Glutamatergic neuron (in vitro differentiated cells): ENCODE measurements around the gene NR2C1. TPM values are rescaled to one million over a fixed set of nuclear protein-coding genes. Genes with fewer than 3 reads are reported as not detected.

Experiments
- DNase-seq: peaks from one replicate; pipeline ENCODE4 v3.0.0; 2022
- H3K27ac Mint-ChIP-seq: one replicate; pipeline ENCODE4 v1.8.0; 2020; ENCODE audit warnings: mild to moderate bottlenecking, mixed read lengths, inconsistent platforms; ENCODE audit not compliant: unreplicated experiment
- H3K27me3 Mint-ChIP-seq: one replicate; pipeline ENCODE4 v1.8.0; 2020; ENCODE audit warnings: mild to moderate bottlenecking, moderate library complexity, mixed read lengths, inconsistent platforms; ENCODE audit not compliant: unreplicated experiment
- H3K36me3 Mint-ChIP-seq: one replicate; pipeline ENCODE4 v1.8.0; 2020; ENCODE audit warnings: mild to moderate bottlenecking, mixed read lengths, inconsistent platforms; ENCODE audit not compliant: unreplicated experiment
- H3K4me1 Mint-ChIP-seq: one replicate; pipeline ENCODE4 v1.8.0; 2020; ENCODE audit warnings: mild to moderate bottlenecking, low read depth, mixed read lengths, inconsistent platforms; ENCODE audit not compliant: unreplicated experiment
- H3K4me3 Mint-ChIP-seq: one replicate; pipeline ENCODE4 v1.8.0; 2020; ENCODE audit warnings: mild to moderate bottlenecking, mixed read lengths, inconsistent platforms; ENCODE audit not compliant: unreplicated experiment
- H3K9me3 Mint-ChIP-seq: one replicate; pipeline ENCODE4 v1.8.0; 2020; ENCODE audit warnings: mild to moderate bottlenecking, moderate library complexity, mixed read lengths, inconsistent platforms; ENCODE audit not compliant: unreplicated experiment
- CTCF ChIP-seq: fragments of 200-600 bp; sonication (generic); IDR thresholded peaks from one replicate; pipeline ENCODE4 v1.5.0; 2021; ENCODE audit not compliant: partially characterized antibody, unreplicated experiment
- total RNA-seq: library from RNA; stranded (reverse); fragmentation: NEBNext Ultra II Directional; extraction: Animal tissue kit (Norgen Biotek cat#: 25700); gene quantifications from one replicate; pipeline ENCODE4 v1.2.1, GENCODE V29; 2021; ENCODE audit not compliant: unreplicated experiment

Gene NR2C1
- total RNA-seq, 1 donor from 2014 or later, result 63.8 TPM

GRCh38 chr12:95070378-95070777 lies 3.0 kb downstream of the NR2C1 start:
- Mint-ChIP-seq H3K9me3 (peaks cover 6% of the 10 kb centered on the region), H3K27me3 (peaks cover 2% of the 10 kb centered on the region), H3K4me1 (no peaks in the 10 kb centered on the region), H3K4me3 (no peak overlapping the region), H3K36me3 (no peaks in the 10 kb centered on the region), H3K27ac (no peak overlapping the region)
- DNase-seq, result no peak
- no peak for TF ChIP-seq CTCF

- no peaks in the 10 kb centered on the region for H3K27me3 Mint-ChIP-seq
- TF ChIP-seq CTCF, result no peak
- no peak for DNase-seq
- H3K36me3 Mint-ChIP-seq, result no peaks in the 10 kb centered on the region
- no peaks in the 10 kb centered on the region for H3K9me3 Mint-ChIP-seq
- H3K27ac Mint-ChIP-seq, result no peak overlapping the region
- H3K4me3 Mint-ChIP-seq, result no peak overlapping the region
- H3K4me1 Mint-ChIP-seq, result no peaks in the 10 kb centered on the region
Observed at GRCh38 chr12:95066091-95066855, 7.1 kb downstream of the NR2C1 start.

DNA sequence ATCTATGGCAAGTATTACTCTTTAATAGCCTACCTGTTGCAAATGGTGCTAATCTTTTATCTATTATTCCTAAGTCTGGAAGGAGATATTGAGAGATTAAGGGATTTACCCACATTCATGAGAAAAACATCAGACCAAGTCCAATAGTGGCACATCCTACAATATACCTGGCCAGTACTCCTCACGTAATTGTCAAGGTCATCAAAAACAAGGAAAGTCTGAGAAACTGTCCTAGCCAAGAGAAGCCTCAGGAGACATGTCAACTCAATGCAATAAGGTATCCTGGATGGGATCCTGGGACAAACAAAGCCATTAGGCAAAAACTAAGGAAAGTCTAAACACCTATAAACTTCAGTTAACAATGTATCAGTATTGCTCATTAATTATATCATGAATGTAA lies 12.5 kb downstream of the NR2C1 start:
- Mint-ChIP-seq H3K27me3 (no peaks in the 10 kb centered on the region), H3K4me1 (no peaks in the 10 kb centered on the region), H3K27ac (no peak overlapping the region), H3K4me3 (no peak overlapping the region), H3K9me3 (no peaks in the 10 kb centered on the region), H3K36me3 (no peaks in the 10 kb centered on the region)
- TF ChIP-seq CTCF, result no peak
- DNase-seq, result no peak

DNA sequence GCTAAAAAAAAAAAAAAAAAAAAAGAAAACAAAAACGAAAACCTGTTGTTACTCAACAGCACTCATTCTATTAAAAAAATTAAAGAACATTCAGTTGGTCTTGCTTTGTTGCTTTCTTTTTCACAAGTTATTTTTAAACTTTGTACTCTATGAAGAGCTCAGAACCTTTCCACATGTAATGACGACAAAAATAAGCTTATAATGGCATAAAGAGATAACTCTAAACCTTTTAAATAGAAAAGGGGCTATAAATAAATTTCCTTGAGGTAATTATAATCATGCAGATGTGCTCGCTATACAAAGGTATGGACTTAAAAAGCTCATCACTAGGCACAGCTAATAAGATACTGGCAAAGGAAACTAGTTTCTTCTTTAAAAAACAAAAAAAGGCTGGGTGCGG lies 13.4 kb downstream of the NR2C1 start:
- no peak overlapping the region for H3K4me3 Mint-ChIP-seq
- H3K27ac Mint-ChIP-seq, result no peak overlapping the region
- H3K36me3 Mint-ChIP-seq, result no peaks in the 10 kb centered on the region
- no peaks in the 10 kb centered on the region for H3K9me3 Mint-ChIP-seq
- DNase-seq, result no peak
- H3K4me1 Mint-ChIP-seq, result peaks cover 2% of the 10 kb centered on the region
- no peak for TF ChIP-seq CTCF
- no peaks in the 10 kb centered on the region for H3K27me3 Mint-ChIP-seq

DNA sequence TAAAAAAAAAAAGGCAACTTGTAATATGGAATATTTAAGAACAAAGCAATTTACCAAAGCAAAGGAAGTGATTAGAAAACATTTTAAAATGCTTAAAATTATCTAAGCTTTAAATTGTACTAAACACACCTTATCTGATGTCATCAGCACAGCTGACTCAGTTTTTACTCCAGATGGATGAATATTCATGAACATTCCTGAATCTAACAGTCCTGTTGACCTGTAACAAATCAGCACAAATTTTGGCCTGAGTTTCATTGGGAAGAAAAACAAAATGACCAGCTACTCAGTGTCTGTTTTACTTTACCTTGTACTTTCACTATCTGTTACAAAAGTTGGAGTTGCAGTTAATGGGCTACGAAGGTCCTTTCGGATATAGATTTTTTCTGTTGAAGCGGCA lies 16.0 kb downstream of the NR2C1 start:
- H3K27ac Mint-ChIP-seq, result no peak overlapping the region

More for the DNA sequence above, 16.0 kb downstream of the NR2C1 start:
- Mint-ChIP-seq H3K27me3 (no peaks in the 10 kb centered on the region), H3K9me3 (no peaks in the 10 kb centered on the region), H3K36me3 (no peaks in the 10 kb centered on the region), H3K4me1 (peaks cover 8% of the 10 kb centered on the region), H3K4me3 (no peak overlapping the region)
- DNase-seq, result no peak
- TF ChIP-seq CTCF, result no peak
